GM19438 (cell line): ENCODE measurements around the gene VSIG2.
A peak's percentile ranks its signal among the peaks of the same experiment; 100 is the strongest.

ENCODE experiments used
- ATAC-seq: cut with Tn5 transposase; IDR thresholded peaks from one replicate; pipeline ENCODE4 v1.9.1; 2021; ENCODE audit warnings: low read depth; ENCODE audit not compliant: unreplicated experiment

Gene VSIG2

DNA sequence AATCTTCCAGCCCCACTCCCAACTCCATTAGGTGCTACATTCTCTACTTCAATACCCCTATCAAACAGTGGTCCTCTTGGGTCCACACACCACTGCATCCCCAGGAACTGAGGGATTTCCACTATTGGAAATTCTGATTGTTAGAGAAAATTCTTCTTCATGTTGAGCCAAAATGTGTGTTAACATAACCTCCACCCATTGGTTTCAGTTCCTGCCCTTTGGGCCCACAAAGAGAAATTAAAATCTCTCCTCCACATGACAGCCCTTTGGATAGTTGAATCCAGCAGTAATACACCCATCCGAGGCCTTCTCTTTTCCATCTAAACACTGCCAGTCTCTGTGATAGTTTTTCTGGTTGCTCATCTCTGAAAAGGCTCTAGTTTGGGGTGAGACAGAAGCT lies 2.1 kb downstream of the VSIG2 start:
- ATAC-seq: no peak

- no peak for ATAC-seq
These were observed 3.3 kb downstream of the VSIG2 start for GRCh38 chr11:124748481-124749343.

DNA sequence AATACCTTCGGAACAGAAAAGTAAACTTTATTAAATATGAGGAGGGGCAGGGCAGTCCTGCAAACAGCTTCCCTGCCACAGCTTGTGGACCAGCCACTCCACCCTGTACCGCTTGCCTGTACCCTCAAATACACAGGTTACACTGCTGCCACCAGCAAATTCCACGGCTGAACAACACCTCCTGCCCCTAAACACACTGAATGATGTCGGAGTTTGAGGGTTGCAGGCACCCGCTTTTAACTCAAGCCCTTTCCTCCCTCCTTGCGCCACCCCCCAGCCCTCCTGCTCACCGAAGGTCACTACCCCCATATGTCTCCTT lies 4.0 kb downstream of the VSIG2 start:
- ATAC-seq: no peak

GRCh38 chr11:124747406-124748099 lies 4.5 kb downstream of the VSIG2 start:
- ATAC-seq: no peak

- peak; percentile 94 for ATAC-seq
These were observed 5.3 kb downstream of the VSIG2 start for GRCh38 chr11:124746621-124747243.

DNA sequence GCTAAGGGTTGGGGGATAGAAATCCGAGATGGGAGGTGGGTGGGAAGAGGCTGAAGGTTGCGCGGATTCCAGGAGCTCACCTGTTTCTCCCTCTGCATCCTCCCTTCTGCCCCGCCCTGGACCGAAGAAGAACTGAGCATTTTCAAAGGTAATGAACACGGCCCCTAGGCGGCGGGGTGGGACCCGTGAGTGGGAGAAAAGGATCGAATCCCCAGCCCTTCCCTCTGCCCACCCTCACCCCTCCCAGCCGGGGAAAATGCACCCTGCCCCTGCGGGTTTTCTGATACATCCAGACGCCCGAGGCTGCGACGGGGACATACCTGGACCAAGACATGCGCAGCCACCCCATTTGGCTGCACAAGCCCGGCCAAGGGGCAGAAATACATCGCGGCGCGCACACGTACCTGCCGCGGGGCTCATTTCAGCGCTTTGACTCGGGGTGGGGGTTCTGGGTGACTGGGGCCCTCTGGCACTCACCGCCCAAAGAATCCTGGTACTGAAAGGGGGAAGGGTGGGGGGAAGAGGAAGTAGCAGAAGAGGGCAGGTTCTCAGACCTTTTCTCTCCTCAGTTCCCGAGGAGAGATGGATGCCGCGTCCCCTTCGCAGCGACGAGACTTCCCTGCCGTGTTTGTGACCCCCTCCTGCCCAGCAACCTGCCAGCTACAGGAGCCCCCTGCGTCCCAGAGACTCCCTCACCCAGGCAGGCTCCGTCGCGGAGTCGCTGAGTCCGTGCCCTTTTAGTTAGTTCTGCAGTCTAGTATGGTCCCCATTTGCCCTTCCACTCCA lies 6.0 kb downstream of the VSIG2 start:
- ATAC-seq: peak; percentile 35

DNA sequence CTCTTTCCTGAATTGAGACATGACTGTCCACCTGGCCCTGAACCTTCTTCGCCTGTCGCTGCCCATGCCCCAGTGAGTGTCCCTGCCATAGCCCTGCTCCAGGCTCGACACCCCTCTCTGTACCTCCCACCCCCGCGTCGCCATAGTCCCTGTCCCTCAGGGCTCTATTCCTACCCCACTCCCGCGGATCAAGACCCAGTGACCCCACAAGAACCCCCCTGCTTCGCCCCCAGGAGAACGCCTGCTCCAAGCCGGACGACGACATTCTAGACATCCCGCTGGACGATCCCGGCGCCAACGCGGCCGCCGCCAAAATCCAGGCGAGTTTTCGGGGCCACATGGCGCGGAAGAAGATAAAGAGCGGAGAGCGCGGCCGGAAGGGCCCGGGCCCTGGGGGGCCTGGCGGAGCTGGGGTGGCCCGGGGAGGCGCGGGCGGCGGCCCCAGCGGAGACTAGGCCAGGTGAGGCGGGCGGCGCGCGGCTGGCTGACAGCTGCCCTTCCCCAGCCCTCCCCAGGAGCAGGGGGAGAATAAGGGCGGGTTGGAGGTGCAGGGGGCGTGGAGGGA lies 6.7 kb downstream of the VSIG2 start:
- no peak for ATAC-seq

DNA sequence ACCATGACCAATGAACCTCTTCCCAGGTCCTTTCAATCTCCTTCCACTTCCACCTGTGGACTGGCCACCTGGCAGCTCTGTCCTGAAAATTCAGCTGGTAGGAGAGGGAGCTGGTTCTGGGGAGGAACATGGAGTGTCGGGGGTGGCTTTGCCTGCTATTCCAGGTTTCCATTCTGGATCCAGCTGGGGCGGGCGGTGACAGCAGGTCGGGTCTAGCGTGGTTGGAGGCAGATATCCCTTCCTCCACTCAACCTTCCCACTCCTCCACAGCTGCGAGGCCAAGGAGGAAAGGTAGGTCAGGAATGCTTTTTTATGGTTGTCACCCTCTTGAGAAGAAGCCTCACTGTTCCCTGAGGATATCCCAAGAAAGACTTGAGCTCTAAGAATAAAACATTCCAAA lies 9.0 kb downstream of the VSIG2 start:
- no peak for ATAC-seq

DNA sequence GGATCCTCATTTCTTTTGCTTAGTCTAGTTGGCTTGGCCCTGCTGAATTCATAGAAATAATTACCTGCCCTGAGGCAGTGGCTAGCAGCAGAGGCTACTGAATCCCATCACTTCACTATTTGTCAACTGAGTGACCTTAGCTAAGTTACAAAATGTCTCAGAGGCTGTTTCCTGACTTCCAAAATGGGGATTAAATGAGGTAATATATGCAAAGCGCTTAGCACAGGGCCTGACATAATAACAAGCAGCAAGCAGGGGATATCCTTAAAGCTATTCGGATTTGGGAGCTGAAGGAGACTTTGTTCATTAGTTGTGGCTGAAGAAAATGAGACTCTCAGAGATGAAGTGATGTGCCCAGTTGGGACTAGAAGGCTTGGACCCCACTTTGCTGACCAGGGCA lies 9.5 kb downstream of the VSIG2 start:
- no peak for ATAC-seq

GRCh38 chr11:124740277-124740882 lies 11.7 kb downstream of the VSIG2 start:
- ATAC-seq: peak; percentile 48

- peak; percentile 96 for ATAC-seq
These were observed 12.4 kb downstream of the VSIG2 start, which contains the start of gene NRGN for GRCh38 chr11:124739479-124740276. NRGN (plus strand) TSS chr11:124739942; CDS start chr11:124740085, 143 bp downstream.

- ATAC-seq: no peak
These were observed 13.2 kb downstream of the VSIG2 start for GRCh38 chr11:124738713-124739478.

DNA sequence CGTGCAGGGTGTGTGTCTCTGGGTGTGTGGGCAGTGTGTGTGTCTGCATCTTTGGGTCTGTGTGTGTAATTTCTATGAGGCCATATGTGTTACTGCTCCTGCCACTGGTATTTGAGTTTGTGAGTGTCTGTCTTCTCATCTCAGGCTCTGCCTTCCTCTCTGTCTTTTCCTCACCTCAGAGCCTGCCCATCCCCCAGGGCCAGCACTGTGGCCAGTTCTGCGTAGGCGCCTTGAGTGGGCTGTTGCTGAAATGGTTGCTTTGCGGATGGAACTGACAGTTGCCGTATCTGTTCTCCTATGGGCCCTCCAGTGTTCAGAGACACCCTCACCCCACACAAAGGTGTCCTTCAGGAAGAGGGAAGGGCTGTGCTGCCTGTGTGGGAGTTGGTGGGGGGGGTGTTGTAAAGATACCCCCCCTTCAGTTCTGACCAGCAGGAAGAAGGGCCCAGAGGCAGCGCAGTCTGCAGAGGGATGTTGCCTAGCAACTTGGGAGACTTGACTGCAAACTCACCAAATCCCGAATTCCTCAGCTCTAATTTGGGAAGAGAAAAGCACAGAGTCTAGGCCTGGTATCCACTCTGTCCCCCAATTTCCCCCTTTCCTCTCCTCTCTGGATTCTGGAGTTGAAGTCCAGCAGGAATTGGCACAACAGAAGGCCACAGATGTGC lies 14.3 kb downstream of the VSIG2 start:
- ATAC-seq: no peak

- no peak for ATAC-seq
These were observed 15.3 kb downstream of the VSIG2 start for GRCh38 chr11:124736736-124737135.

GRCh38 chr11:124732230-124732629 lies 19.8 kb downstream of the VSIG2 start:
- ATAC-seq: no peak

DNA sequence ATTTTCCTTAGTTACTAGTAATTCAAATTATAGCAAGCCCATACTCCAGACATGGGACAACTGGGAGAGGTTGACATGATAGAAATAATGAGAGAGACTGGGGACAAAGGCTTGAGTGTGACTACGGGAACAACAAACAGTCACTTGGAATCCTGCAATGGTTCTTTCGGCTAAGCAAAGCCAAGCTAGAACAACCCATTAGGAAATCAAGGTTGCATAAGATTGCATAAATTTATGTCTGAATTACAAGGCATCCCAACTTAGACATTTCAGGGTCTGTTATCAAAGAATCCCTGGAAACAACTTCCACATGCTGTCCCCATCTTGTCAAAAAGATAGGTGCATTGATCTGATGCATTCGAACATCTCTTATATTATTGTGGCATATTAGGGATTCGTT lies 22.5 kb downstream of the VSIG2 start:
- no peak for ATAC-seq

GRCh38 chr11:124728134-124728533 lies 23.9 kb downstream of the VSIG2 start:
- no peak for ATAC-seq

- ATAC-seq: no peak
These were observed 24.6 kb downstream of the VSIG2 start for GRCh38 chr11:124727474-124727873.
